GM18861 (cell line): ENCODE data around the gene STARD8.
"Not testable (repeated sequence)": the region's sequence is repeated elsewhere in the genome, so short reads cannot be mapped to it uniquely, and the experiment has no call there.

ENCODE experiments used
- ATAC-seq: cut with Tn5 transposase; IDR thresholded peaks from one replicate; pipeline ENCODE4 v1.9.1; 2021; ENCODE audit not compliant: unreplicated experiment

Gene STARD8

DNA sequence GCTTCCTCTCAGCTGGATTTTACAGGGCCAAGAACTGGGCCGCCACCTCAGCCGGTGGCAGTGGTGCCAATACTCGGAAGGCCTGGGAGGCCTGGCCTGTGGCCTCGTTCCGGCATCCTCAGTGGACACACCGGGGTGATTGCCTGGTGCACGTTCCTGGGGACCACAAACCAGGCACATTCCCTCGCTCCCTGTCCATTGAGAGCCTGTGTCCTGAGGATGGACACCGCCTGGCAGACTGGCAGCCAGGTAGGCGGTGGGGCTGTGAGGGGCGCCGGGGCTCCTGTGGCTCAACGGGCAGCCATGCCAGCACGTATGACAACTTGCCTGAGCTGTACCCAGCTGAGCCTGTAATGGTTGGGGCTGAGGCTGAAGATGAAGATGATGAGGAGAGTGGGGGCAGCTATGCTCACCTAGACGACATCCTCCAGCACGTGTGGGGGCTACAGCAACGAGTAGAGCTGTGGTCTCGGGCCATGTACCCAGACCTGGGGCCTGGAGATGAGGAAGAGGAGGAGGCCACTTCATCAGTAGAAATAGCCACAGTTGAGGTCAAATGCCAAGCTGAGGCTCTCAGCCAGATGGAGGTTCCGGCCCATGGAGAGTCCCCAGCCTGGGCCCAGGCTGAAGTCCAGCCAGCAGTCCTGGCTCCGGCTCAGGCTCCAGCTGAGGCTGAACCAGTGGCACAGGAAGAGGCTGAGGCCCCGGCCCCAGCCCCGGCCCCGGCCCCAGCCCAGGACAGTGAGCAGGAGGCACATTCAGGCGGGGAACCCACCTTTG lies 70.4 kb downstream of the STARD8 start:
- ATAC-seq, result no peak

DNA sequence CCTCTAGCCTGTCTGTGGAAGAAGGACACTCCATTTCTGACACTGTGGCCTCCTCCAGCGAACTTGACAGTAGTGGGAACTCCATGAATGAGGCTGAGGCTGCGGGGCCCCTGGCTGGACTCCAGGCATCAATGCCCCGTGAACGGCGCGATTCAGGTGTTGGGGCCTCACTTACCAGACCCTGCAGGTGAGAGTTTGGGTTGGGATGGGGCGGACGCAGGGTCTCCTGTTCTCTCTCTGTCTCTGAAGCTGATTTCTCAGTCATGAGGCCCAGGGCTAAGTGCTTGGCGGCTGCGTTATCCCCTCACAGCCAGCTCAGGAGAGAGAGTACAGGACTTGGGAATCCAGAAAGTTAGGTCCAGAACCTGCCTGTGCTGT lies 71.0 kb downstream of the STARD8 start:
- no peak for ATAC-seq

GRCh38 chrX:68719181-68719903 lies 71.9 kb downstream of the STARD8 start:
- no peak for ATAC-seq

DNA sequence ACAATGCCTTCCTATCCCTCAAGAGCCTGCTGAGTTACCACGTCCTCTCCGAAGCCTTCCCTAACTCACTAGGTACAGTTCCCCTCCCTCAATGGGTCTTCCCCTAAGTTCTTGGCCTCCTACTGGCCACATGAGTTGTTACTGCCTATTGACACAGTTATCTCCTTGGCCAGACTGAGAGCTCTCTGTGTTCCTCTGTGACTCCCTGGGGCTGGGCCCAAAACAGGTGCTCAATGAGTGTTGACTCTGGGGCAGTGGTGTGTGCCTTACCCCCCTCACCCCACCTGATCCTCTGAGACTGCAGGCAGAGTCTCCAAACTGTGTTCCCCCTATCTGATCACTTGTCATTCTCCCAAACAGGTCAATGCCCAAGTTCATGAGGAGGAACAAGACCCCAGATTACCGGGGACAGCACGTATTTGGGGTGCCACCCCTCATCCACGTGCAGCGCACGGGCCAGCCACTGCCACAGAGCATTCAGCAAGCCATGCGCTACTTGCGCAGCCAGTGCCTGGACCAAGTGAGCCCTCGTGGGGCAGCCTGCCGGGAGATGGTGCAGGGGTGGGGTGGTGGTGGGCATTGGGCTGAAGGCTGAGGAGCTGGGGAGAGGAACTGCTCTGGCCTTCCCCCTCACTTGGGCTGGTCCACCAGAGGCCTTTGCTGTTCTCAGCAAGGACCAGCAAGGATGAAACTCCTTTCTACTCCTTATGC lies 72.6 kb downstream of the STARD8 start:
- no peak for ATAC-seq

- ATAC-seq, result no peak
These were observed 73.4 kb downstream of the STARD8 start for GRCh38 chrX:68720851-68721250.

GRCh38 chrX:68721546-68721945 lies 74.1 kb downstream of the STARD8 start:
- ATAC-seq, result no peak

DNA sequence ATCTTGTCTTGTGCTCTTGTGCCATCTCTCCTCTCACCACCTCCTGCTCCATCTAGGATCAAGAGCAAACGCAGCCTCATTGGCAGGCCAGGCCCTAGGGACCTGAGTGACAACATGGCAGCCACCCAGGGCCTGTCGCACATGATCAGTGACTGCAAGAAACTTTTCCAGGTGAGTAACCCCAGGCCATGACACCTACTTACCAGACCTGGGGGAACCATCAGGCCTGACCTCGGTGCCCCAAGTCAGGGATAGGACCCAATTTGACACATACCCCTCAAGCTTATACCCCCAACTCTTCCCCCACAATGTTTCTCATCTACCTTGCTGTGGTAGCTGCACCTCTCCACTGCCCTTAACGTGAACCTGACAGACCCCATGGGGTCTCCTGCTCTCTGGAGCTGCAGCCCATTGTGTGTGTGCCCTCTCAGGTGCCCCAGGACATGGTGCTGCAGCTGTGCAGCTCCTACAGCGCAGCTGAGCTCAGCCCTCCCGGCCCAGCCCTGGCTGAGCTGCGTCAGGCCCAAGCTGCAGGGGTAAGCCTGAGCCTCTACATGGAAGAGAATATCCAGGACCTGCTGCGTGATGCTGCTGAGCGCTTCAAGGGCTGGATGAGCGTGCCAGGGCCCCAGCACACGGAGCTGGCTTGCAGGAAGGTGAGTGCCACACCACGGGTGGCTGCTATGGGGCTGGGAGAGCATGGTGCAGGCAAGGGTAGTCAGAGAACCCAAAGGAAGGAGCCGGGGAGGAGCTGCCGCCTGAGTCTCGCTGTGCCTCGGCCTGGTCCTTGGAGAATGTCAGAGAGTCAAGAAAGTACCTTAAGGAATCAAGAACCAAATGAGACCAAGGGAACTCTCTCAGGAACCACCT lies 74.8 kb downstream of the STARD8 start:
- ATAC-seq, result no peak

DNA sequence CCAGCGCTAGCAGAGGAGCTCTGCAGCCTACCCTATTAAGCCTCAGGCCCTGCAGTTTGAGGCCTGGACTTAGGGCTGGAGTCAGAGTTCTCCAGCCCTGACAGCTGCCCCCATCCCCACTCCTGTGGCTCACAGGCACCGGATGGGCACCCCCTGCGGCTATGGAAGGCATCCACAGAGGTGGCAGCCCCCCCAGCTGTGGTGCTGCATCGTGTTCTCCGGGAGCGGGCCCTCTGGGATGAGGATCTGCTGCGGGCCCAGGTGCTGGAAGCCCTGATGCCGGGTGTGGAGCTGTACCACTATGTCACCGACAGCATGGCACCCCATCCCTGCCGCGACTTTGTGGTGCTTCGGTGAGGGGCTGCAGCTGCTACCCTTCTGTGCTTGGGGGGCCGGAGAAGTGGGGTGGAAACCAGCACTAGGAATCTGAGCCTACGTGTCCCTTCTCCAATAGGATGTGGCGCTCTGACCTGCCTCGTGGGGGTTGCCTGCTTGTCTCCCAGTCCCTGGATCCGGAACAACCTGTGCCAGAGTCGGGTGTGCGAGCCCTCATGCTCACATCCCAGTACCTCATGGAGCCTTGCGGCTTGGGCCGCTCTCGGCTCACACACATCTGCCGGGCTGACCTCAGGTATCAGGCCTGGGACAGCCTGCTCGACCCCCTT lies 76.2 kb downstream of the STARD8 start:
- no peak for ATAC-seq

- no peak for ATAC-seq
These were observed 77.1 kb downstream of the STARD8 start for GRCh38 chrX:68724531-68725020.

DNA sequence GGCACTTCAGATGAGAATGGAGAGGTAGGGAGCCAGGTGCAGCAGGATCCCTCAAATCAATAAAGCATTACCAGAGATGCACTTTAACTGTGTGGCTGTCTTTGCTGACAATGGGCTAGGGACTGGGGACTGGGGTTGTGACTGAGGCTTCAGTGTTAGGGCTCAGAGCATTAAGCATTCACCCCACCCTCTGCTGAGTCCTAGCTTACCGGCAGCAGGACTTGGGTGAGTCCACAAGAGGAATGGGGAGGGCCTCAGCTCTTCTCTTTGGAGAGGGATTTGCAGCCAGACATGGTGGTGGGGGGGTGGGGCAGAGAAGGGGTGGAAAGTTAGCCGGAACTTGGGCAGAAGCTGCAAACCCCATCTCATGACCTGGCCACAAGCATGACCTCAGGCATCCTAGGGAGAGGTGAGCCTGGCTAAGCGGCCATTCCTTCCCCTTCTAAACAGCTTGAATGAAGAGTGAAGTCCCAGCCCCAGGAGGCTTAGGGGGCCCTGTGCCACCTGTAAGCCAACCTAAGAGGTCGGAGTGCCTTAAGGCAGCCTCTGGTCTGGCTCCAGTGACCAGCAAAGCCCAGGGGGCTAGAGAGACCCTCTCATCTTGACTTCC lies 78.4 kb downstream of the STARD8 start:
- ATAC-seq, result no peak

DNA sequence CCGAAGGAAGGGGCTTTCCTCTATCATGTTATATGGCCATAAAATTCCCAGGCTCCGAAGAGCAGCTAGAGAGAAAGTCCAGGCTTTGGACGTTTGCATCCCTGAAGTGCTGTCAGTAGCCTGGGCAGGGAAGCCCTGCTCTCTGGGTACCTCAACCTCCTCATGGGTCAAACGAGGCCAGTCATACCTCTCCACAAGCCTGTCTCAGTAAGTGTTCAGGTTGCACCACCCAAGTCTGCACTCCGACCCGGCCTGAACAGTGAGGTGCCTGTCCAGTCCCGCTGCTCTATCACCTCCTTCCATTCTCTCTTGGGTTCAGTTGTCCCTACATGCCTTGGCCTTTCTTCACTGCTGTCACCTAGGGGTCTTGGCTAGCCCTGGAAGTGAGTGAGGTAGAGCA lies 78.9 kb downstream of the STARD8 start:
- no peak for ATAC-seq

GRCh38 chrX:68727696-68728095 lies 80.2 kb downstream of the STARD8 start:
- ATAC-seq, result no peak

- no peak for ATAC-seq
These were observed 80.7 kb downstream of the STARD8 start for GRCh38 chrX:68728186-68728585.

DNA sequence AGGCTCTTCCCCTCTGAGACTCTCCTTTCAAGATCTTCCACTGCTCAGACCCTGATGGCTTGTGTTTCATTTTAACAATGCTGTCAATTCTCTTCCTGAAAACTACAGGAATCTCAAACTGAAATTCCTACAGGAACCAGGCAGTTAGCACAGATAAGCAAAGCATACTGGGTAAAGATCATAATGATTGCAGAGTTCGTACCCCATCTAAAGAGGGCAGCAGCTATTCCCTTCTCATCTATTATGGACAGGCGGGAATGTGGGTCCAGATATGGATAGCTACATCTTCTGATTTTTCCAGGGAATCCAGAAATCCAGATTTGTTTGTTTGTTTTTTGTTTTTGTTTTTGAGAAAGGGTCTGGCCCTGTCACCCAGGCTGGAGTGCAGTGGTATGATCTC lies 83.8 kb downstream of the STARD8 start:
- ATAC-seq, result no peak

- peak; percentile 79 for ATAC-seq
These were observed 85.5 kb downstream of the STARD8 start for GRCh38 chrX:68732906-68733493.

DNA sequence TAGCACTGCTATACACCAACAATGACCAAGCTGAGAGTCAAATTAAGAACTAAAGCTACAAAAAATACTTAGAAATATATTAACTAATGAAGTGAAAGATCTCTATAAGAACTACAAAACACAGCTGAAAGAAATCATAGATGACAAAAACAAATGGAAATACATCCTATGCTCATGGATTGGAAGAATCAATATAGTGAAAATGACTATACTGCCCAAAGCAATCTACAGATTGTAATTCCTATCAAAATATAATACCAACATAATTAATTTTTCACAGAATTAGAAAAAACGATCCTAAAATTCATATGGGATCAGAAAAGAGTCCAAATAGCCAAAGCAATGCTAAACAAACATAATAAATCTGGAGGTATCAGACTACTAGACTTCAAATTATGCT lies 87.8 kb downstream of the STARD8 start:
- ATAC-seq, result no peak

- ATAC-seq, result not testable (repeated sequence)
These were observed 94.4 kb downstream of the STARD8 start for GRCh38 chrX:68741864-68742263.

DNA sequence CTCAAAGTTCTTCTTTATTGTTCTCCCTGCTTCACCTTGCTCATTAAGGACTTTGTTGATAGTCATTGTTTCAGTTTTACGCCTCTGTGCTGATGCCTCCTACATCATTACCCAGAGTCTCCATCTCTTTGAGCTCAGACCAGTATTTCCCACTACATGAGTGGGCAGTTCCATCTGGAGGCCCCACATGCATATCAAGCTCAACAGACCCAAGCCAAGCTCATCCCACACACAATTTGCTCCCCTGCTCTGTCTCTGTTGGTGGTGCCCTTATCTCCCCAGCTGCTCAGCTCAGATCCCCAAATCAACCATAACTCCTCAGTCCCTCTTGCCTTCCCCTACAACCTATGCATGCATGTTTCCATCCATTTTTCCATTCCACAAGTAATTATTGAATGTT lies 96.3 kb downstream of the STARD8 start:
- no peak for ATAC-seq

DNA sequence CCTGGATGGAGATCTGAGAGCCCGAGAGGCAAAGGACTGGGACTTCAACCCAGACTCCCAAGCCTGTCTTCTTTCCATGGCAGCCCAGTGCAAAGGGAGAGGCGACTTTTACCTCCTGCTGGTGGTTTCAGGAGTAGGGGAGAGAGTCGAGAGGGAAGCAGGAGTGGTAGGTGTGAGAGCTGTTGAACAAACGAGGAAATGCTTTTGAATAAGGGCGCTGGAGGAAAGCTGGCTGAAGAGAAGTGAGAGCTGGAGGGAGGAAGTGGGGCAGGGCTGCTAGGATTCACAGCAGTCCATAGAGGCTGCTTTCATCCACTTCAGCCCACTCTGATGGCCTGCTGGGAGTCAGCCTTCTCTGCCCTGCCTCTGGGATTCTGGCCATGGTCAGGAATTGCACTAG lies 99.5 kb downstream of the STARD8 start:
- no peak for ATAC-seq

- no peak for ATAC-seq
These were observed 100.6 kb downstream of the STARD8 start for GRCh38 chrX:68748030-68748429.
